HFF-Myc (cell line): Measurements from ENCODE around the gene MRPL16.

ENCODE experiments used
- DNase-seq: peaks from one replicate; pipeline ENCODE4 v3.0.0-alpha.2; 2011; ENCODE audit warnings: low read depth; ENCODE audit errors: extremely low read depth
- H3K4me3 ChIP-seq: replicated peaks from 2 replicates; pipeline ENCODE4 v1.5.1; 2011; ENCODE audit warnings: low read depth, mild to moderate bottlenecking, control low read depth, low read length
- CTCF ChIP-seq: IDR thresholded peaks from 2 replicates; pipeline ENCODE4 v1.5.1; 2012; ENCODE audit warnings: mild to moderate bottlenecking, low read depth, low read length, control low read depth; ENCODE audit errors: missing control alignments

MRPL16 gene

DNA sequence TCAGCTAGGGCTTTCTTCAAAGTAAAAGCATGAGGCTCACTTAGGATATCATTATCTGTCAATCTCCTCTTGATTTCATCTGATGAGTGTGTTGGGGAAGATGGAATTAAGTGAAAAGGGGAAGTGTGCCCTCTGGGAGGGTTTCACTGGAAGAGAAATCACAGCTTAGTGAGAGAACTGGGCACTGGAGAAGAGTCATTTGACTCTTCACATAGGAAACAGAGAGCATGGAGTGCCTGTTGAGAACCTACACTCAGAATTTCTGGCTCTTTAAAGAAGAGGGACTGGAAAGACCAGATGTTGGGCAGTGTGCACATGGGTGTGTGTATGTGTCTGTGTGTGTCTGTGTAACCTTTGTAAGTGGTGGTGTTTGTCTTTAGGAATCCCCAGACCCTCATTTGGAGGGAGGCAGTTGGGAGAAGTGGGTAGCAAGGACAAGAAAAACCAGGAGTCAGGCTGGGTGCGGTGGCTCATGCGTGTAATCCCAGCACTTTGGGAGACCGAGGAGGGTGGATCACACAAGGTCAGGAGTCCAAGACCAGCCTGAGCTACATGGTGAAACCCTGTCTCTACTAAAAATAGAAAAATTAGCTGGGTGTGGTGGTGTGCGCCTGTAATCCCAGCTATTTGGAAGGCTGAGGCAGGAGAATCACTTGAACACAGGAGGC is 45.4 kb downstream of the MRPL16 start:
- no peak for DNase-seq
- TF ChIP-seq CTCF: no peak
- H3K4me3 ChIP-seq: no peak overlapping the region

GRCh38 chr11:59761993-59762392 is 48.6 kb downstream of the MRPL16 start:
- no peak for TF ChIP-seq CTCF
- no peak overlapping the region for H3K4me3 ChIP-seq
- no peak for DNase-seq

DNA sequence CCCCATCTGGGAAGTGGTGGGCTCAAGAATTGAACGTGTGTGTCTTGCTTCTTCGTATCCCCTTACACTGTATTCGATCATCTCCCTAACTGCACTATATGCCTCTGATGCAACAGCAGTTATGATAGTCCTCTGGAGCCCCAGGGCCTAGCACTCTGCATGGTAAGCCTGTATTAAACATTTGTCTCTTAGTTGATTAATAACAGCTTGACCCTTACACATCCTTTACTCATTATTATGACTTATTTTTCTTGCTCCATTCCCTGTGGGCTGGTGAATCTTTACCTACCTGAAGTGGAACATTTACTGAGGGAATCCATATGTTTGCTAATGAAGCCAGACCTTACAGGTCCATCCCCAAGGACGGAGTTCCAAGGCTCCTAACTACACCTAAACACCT is 49.8 kb downstream of the MRPL16 start:
- no peak for DNase-seq
- TF ChIP-seq CTCF: no peak

GRCh38 chr11:59759900-59760299 is 50.7 kb downstream of the MRPL16 start:
- H3K4me3 ChIP-seq: no peak overlapping the region
- no peak for TF ChIP-seq CTCF
- no peak for DNase-seq

More for the DNA sequence above, 49.8 kb downstream of the MRPL16 start:
- H3K4me3 ChIP-seq: no peak overlapping the region

DNA sequence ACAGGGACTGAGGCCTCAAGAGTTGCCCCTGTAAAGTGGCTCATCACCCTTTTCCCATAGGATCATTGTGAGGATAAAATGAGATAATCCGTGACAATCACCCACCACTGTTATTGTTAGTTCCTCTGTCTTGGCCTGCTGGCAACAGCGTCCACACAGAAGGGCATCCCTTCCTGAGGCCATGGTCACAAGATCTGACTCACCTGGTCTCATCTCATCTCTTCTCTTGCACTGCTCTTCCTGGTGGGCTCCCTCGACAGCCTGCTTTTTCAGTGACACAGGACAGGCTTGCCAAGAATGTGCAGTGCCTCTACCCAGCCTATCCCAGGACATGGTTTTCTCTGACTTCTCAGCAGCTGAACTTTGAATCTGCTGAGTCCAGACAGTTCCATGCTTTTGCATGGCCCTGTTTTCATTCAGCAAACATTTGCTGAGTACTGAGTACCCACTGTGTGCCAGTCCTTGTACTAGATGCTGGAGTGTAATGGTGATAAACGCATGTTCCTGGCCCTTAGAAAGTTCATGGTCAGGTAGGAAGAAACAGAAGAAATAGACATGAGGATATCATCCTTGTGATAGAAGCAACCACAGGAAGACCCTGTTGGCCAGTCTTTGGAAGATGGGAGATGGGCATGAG is 52.1 kb downstream of the MRPL16 start:
- DNase-seq: no peak
- no peak overlapping the region for H3K4me3 ChIP-seq
- TF ChIP-seq CTCF: no peak

DNA sequence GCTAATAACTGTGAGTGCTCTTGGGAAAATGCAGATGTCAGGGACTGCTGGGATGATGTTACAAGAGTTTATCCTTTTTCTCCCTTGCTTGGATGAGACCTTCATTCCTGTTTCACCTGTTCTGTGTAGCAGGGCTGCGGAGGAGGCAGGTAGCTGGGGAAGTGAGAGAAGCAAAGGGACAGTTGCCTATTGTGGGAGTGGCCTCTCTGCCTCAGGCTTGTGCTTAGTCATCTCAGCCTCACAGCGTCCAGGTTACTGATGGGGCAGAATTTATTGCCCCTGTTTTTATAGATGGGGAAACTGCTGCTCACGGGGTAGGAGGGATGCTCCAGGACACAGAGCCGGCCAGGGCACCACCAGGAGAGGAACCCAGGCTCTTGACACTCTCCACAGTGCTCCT is 53.7 kb downstream of the MRPL16 start:
- no peak for TF ChIP-seq CTCF
- peak overlapping the region; percentile 72; the same call in 1 of the 2 replicates for H3K4me3 ChIP-seq
- no peak for DNase-seq

DNA sequence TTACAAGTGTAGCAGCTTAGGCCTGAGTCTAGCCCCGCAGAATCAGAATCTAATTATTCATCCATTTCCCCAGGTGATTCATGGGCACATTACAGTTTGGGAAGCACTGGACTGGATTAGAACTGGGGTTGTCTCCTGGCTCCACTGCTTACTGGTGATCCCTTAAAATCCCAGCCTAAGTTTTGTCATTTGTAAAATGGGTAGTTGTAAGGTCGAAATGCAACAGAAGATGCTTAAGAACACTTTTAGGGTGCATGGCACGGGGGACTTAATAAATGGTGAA is 54.1 kb downstream of the MRPL16 start:
- no peak for DNase-seq
- peak overlapping the region; percentile 72 for H3K4me3 ChIP-seq
- no peak for TF ChIP-seq CTCF
